Heart left ventricle (tissue), 16 donors: ENCODE measurements around the gene KCTD10. TPM values are rescaled to one million over a fixed set of nuclear protein-coding genes. Genes with fewer than 3 reads are reported as not detected.

Source experiments
- ATAC-seq, 4 donors: fragments of 200-7000 bp; cut with Tn5 transposase; one replicate each; pipeline ENCODE4 v1.9.1; 2020 to 2022; ENCODE audit warnings: moderate library complexity in 4 of 4, mild to moderate bottlenecking in 3 of 4, moderate number of reproducible peaks in 1 of 4
- DNase-seq, 5 donors: peaks; one replicate each; pipeline ENCODE4 v3.0.0-alpha.2; 2020
- H3K27ac ChIP-seq, 12 donors: fragments of 200-600 bp; sonication (generic) in 4 of 12; one replicate each; pipeline versions ENCODE4 v1.5.0 to v1.8.0; 2016 to 2022; ENCODE audit warnings: mild to moderate bottlenecking in 2 of 12
- H3K27me3 ChIP-seq, 9 donors: fragments of 200-600 bp; sonication (generic) in 2 of 9; one replicate each; pipeline versions ENCODE4 v1.5.1 to v1.8.0; 2016 to 2022; ENCODE audit warnings: mild to moderate bottlenecking in 3 of 9
- H3K36me3 ChIP-seq, 9 donors: fragments of 200-600 bp; sonication (generic) in 2 of 9; one replicate each; pipeline versions ENCODE4 v1.5.0 to v1.8.0; 2018 to 2022; ENCODE audit warnings: mild to moderate bottlenecking in 2 of 9
- H3K4me1 ChIP-seq, 12 donors: fragments of 200-600 bp; sonication (generic) in 4 of 12; one replicate each; pipeline versions ENCODE4 v1.5.0 to v1.8.0; 2016 to 2022; ENCODE audit warnings: mild to moderate bottlenecking in 3 of 12
- H3K4me3 ChIP-seq, 12 donors: fragments of 200-600 bp; sonication (generic) in 4 of 12; one replicate each; pipeline versions ENCODE4 v1.5.0 to v1.8.0; 2017 to 2022; ENCODE audit warnings: mild to moderate bottlenecking in 9 of 12, moderate library complexity in 4 of 12
- H3K9me3 ChIP-seq, 12 donors: fragments of 200-600 bp; sonication (generic) in 4 of 12; one replicate each; pipeline versions ENCODE4 v1.5.0 to v1.8.0; 2016 to 2022; ENCODE audit warnings: mild to moderate bottlenecking in 1 of 12
- CTCF ChIP-seq, 12 donors: fragments of 200-600 bp; sonication (generic) in 4 of 12; IDR thresholded peaks; one replicate each; pipeline versions ENCODE4 v1.5.0 to v1.8.0; 2018 to 2022; ENCODE audit warnings: antibody characterized with exemption in 12 of 12, mild to moderate bottlenecking in 5 of 12
- POLR2A ChIP-seq, 2 donors: fragments of 450-650 bp; IDR thresholded peaks; one replicate each; pipeline ENCODE4 v1.6.1; 2017; ENCODE audit warnings: antibody characterized with exemption in 2 of 2, mild to moderate bottlenecking in 2 of 2, moderate library complexity in 2 of 2
- WGBS, 4 donors: extraction: QIAGEN DNeasy Blood & Tissue Kit in 2 of 4; methylation state at CpG; one replicate each; pipeline versions ENCODE4 v1.1.5 to v1.1.7; 2013 to 2018; 5-methylcytosine and 5-hydroxymethylcytosine counted together
- intact Hi-C, 10 donors: fragments of 100-400 bp; cut with DNase I; formaldehyde crosslinking; loops; one replicate each; pipeline versions ENCODE4 v1.11.1 to v1.14.2; 2022
- polyA plus RNA-seq, 2 donors: library from polyadenylated mRNA; stranded (reverse); fragments of 200-250 nt; gene quantifications; one replicate each; pipeline ENCODE4 v1.2.3, GENCODE V29; 2013
- total RNA-seq, 9 donors: library from RNA; depleted of rRNA in 2 of 9; stranded (reverse); fragments of >200 nt in 2 of 9; fragmentation: NEBNext Ultra II Directional in 3 of 9; extraction: Animal tissue kit (Norgen Biotek cat#: 25700) in 3 of 9; gene quantifications; one replicate each; pipeline versions ENCODE4 v1.1.0 to v1.2.4, GENCODE V29; 2016 to 2023
- donor health status: ischemic (EF 13 %, LVEDD 7.1; RV severe dilation, severe dysfunction).
- donor health status: healthy with polysubstance abuse.
- donor health status: DM: no; HTN: yes; CAD: no.
- donor health status: DM: no; HTN: no; CAD: no.
- donor health status: ischemic (EF 25% LVEDD 6.9; RV normal size, moderate dysfunction).
- donor health status: ischemic (EF 25% LVEDD 5.7; RV mildly dilated, moderate dysfunction).
- donor health status: healthy.
- donor health status: DM: yes; HTN: yes; CAD: no.
- donor health status: ischemic (EF 35%, LVEDD 5.7; RV mildly dilated, moderate dysfunction).
- donor health status: nonischemic (EF 11% LVEDD 7.7; RV severe dilation, severe dysfunction).
- donor health status: DM: yes; HTN: yes; CAD: no.
- donor health status: PGD.
- donor health status: ischemic (EF 29% LVEDD 5.4; RV normal size, mild dysfunction).
- donor health status: nonischemic (EF 23%, LVEDD 6.1; RV moderate dilation, normal function).

Gene KCTD10
- total and polyA plus RNA-seq, 11 donors: 9.5 to 52.3 (median 37.1) TPM

DNA sequence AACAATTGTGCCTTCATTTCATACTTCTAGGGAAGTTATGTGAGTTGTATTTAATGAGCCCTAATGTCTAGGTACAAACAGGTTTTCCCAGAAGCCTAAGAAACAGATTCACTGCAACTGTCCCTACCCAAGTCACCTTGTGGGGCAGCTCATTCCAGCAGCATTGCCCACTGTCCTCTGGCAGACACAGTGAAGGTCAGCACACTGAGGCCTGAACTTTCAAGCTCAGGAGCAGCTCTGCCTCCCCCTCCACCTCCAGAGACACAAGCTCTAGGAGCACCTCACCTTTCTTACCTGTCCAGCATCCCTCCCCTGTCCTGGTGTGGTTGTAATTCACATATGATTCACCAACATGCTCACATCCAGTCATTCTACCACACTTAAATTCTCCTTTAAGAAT lies 16.0 kb upstream of the KCTD10 start:
- H3K27me3 ChIP-seq: no peaks in the 10 kb centered on the region
- H3K9me3 ChIP-seq: no peaks in the 10 kb centered on the region
- no peak overlapping the region for H3K27ac ChIP-seq
- H3K4me3 ChIP-seq: no peak overlapping the region
- DNase-seq: peak in 1 of 5 donors; percentile 45
- TF ChIP-seq POLR2A (IDR thresholded peaks at IDR 0.05) (no peak), CTCF (IDR thresholded peaks at IDR 0.05) (no peak)
- peaks cover 0 to 100% (median 94%) of the 10 kb centered on the region in 9 donors for H3K36me3 ChIP-seq
- H3K4me1 ChIP-seq: no peaks in the 10 kb centered on the region
- intact Hi-C loops: no loop called here
- ATAC-seq: peak in 3 of 4 donors; percentile 41 to 76 (median 75)

- 83 to 96% (median 90%) methylated on average over 5 of the region's 5 CpGs for WGBS, 4 donors
- intact Hi-C loops: no loop called here
These were observed 15.3 kb upstream of the KCTD10 start for GRCh38 chr12:109492371-109492770.

GRCh38 chr12:109491671-109492070 lies 14.6 kb upstream of the KCTD10 start:
- H3K4me3 ChIP-seq: no peak overlapping the region
- intact Hi-C loops: no loop called here

More at GRCh38 chr12:109492371-109492770, 15.3 kb upstream of the KCTD10 start:
- Histone ChIP-seq H3K9me3 (no peaks in the 10 kb centered on the region), H3K27ac (no peak overlapping the region), H3K27me3 (no peaks in the 10 kb centered on the region), H3K4me1 (no peaks in the 10 kb centered on the region), H3K36me3 (peaks cover under 1 to 100% (median 94%) of the 10 kb centered on the region in 9 donors), H3K4me3 (no peak overlapping the region)
- TF ChIP-seq CTCF (IDR thresholded peaks at IDR 0.05) (no peak), POLR2A (IDR thresholded peaks at IDR 0.05) (no peak)
- no peak for ATAC-seq
- DNase-seq: no peak

GRCh38 chr12:109489955-109490565 lies 13.0 kb upstream of the KCTD10 start:
- Histone ChIP-seq H3K4me1 (no peaks in the 10 kb centered on the region), H3K27ac (no peak overlapping the region), H3K4me3 (no peak overlapping the region), H3K9me3 (no peaks in the 10 kb centered on the region), H3K36me3 (peaks cover 3 to 100% (median 100%) of the 10 kb centered on the region in 9 donors), H3K27me3 (no peaks in the 10 kb centered on the region)
- no peak for TF ChIP-seq POLR2A (IDR thresholded peaks at IDR 0.05)
- TF ChIP-seq CTCF (IDR thresholded peaks at IDR 0.05): no peak
- DNase-seq (no peak), ATAC-seq (no peak)
- intact Hi-C loops: no loop called here
- WGBS, 4 donors: 79 to 87% (median 85%) methylated on average over 1 of the region's 1 CpG

More at GRCh38 chr12:109491671-109492070, 14.6 kb upstream of the KCTD10 start:
- no peak for DNase-seq
- H3K27me3 ChIP-seq: no peaks in the 10 kb centered on the region
- no peak overlapping the region for H3K27ac ChIP-seq
- H3K36me3 ChIP-seq: peaks cover 3 to 100% (median 95%) of the 10 kb centered on the region in 9 donors
- WGBS, 4 donors: 93 to 96% (median 96%) methylated on average over 4 of the region's 4 CpGs
- ATAC-seq: no peak
- no peaks in the 10 kb centered on the region for H3K4me1 ChIP-seq
- no peaks in the 10 kb centered on the region for H3K9me3 ChIP-seq
- no peak for TF ChIP-seq CTCF (IDR thresholded peaks at IDR 0.05)
- TF ChIP-seq POLR2A (IDR thresholded peaks at IDR 0.05): no peak
